Right renal pelvis (tissue), 4 donors: ENCODE measurements around the gene PTGDR. TPM values are rescaled to one million over a fixed set of nuclear protein-coding genes. Genes with fewer than 3 reads are reported as not detected.

Experiments
- DNase-seq, 4 donors: peaks; one replicate each; pipeline ENCODE4 v3.0.0-alpha.2; 2013; ENCODE audit warnings: low read depth in 4 of 4, low spot score in 3 of 4, missing footprints in 1 of 4
- polyA plus RNA-seq, 4 donors: library from polyadenylated mRNA; unstranded; fragments of 120-200 nt; gene quantifications; one replicate each; pipeline ENCODE4 v1.2.1, GENCODE V29; 2013; ENCODE audit not compliant: insufficient read length in 4 of 4

PTGDR gene
- polyA plus RNA-seq, 4 donors, result 0.31 to 0.60 (median 0.53) TPM

DNA sequence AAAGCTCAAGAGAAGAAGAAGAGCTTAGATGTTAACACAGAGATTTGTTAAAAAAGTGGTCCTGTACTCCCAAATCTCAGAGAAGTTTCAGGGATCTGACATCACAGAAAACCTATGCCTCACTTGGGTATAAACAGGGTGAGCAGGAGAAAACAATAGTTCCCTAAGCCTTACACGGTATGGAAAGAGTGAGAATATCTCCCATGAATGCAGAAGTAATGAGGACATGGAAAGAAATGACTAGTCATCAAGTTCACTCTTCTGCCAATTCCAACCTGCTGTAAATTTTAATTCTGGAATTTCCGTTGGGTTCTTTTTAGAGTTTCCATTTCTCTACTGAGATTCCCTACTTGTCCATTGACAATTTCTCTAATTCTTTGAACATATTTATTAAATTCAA is 40.4 kb downstream of the PTGDR start:
- DNase-seq, result no peak

DNA sequence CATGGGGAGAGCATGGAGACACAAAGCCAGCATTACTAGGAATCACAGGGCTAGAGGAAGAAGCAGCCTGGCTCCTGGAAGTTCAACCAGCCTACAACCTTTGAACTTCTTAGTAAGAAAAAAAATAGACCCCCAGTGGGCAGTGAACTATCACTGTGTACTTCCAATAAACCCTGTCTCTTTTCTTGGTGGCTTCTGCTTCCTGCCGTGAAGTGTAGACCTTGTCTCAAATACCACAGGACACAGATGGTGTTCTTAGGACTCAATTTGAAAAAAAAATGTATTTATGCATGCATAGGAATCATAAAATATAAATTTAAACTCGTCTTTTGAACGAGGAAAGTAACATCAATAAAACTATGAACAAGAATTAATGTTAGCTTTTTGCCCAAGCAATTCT is 43.0 kb downstream of the PTGDR start:
- DNase-seq, result no peak

DNA sequence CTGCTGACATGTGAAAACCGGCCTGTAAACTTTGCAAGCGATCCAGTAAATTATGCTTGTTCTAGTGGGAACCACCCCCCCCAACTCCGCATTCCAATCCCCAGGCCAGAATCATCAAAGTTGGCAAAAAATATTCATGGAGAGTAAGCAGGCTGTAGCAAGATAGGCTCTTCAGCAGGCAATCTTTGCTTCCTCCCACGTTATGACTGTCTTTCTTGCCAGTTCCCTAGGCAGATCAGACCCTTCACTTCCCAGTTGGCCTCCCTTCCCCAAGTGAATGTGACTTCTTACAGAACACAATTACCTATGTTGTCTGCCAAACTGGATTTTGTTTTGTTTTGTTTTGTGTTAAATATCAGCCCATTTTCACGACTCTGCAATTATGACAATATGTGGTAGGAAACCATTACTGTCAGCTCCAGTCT is 45.4 kb downstream of the PTGDR start:
- no peak for DNase-seq

DNA sequence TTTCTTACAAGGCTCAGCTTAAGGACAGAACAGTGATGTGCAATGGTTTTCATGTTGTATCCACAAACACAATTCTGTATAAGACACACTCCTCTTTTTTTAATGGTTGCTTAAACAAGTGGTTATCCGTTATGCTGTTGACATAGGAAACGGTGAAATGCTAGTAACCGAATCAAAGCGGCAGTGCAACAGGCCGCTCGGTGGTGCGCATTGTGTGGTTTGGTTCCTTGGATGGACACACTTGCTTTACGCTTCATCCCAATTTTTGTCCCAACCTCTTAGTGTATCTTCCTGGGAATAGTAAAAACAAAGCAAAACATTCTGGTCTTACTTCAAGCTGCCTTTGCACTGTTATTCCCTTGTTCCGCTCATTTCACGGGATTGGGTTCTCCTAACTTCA is 46.0 kb downstream of the PTGDR start:
- no peak for DNase-seq

DNA sequence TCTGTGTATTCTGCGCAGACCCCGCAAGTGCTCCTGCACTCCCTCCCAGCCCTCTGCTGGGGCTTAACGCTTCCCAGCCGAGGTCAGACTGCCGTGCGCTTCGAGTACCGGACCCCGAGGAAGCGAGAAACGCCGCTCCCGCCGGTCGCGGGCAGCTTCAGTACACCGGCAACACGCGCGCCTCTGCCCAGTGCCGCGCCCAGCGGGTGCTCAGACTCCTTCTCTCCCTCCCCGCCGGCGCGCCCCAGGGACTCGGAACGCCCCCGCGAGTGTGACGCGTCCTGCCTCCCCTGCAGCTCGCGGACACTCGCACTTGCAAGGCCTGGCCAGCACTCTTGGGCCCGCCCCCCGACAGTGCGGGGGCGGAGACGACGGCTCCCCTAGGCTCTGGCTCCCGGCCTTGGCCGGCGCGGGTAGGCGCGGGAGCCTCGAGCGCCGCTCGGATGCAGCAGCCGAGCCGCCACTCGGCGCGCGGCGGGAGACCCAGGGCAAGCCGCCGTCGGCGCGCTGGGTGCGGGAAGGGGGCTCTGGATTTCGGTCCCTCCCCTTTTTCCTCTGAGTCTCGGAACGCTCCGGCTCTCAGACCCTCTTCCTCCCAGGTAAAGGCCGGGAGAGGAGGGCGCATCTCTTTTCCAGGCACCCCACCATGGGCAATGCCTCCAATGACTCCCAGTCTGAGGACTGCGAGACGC is 46.6 kb downstream of the PTGDR start, which contains the start of gene PTGER2:
Gene PTGER2, plus strand, starts transcription at position 410 of the 692 bp plus-strand sequence. Its CDS starts 237 bp downstream, at position 647.
- DNase-seq, result peak; percentile 64 to 71 (median 68)

DNA sequence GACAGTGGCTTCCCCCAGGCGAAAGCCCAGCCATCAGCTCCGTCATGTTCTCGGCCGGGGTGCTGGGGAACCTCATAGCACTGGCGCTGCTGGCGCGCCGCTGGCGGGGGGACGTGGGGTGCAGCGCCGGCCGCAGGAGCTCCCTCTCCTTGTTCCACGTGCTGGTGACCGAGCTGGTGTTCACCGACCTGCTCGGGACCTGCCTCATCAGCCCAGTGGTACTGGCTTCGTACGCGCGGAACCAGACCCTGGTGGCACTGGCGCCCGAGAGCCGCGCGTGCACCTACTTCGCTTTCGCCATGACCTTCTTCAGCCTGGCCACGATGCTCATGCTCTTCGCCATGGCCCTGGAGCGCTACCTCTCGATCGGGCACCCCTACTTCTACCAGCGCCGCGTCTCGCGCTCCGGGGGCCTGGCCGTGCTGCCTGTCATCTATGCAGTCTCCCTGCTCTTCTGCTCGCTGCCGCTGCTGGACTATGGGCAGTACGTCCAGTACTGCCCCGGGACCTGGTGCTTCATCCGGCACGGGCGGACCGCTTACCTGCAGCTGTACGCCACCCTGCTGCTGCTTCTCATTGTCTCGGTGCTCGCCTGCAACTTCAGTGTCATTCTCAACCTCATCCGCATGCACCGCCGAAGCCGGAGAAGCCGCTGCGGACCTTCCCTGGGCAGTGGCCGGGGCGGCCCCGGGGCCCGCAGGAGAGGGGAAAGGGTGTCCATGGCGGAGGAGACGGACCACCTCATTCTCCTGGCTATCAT is 47.3 kb downstream of the PTGDR start:
- DNase-seq, result peak in 1 of 4 donors; percentile 34

DNA sequence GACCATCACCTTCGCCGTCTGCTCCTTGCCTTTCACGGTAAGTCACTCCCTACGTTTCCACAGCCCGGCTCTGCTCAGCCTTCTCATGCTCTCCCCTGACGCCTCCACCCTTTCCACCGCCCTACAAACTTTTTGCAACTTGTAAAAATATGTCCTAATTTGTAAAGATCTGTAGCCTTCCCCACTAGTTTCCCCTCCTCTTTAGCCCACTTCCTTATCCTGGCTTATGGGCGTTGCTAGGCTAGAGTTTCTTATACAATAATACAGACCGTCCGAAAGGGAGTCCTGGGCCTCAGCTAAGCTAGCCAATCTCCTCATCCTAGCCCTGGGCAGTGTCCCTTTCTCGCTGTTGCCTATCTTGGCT is 47.8 kb downstream of the PTGDR start:
- peak in 1 of 4 donors; percentile 20 for DNase-seq

DNA sequence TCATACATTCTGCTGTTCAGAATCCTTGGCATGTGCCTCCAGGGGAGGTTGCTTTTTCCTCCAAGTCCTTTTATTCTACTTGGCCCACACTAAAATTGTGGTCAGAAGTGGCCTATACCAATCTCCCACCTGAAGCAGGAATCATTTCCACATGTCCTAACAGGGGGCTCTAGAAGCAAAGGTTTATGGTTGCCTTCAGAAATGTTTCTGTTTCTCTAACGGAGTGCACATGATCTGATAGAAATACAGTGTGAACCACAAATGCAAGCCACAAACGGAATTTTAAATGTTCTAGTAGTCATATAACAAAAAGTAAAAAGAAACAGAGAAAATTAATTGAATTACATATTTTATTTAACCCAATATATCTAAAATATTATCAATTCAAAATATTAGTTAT is 50.6 kb downstream of the PTGDR start:
- no peak for DNase-seq

DNA sequence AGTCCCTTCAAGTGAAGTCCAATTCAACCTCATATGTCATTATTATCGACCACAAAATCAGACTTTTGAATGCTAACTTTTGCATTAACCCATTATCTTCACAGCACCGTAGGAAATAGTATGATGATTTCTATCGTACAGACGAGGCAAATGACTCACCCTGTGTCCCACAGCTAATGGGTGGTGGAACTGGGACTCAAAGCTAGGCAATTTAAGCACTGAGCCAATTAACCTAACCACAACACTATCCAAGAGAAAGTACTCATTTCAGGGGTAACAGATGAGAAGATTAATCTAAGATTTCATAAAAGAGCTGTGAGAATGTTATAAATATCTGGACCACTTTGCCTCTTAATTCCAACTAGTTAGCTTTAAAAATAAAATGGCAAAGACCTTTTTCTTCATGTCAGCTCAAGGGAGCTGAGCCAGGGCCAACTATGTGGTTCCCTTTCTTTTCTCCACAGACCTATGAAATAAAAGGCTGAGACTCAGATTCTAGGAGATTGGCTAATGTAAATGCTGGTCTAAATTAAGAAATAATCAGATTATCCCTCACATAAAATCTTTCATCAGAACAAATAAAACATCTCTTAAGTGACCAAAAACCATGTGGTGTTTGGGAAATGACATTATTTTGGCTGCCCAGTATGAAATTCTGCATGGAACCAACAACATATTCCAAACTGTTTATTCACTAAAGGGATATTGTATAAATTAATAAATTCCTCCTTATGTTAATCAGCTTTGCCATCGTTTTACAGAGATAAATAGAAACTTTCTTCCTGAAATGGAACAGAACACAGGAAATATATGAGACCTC is 51.5 kb downstream of the PTGDR start:
- DNase-seq, result no peak

DNA sequence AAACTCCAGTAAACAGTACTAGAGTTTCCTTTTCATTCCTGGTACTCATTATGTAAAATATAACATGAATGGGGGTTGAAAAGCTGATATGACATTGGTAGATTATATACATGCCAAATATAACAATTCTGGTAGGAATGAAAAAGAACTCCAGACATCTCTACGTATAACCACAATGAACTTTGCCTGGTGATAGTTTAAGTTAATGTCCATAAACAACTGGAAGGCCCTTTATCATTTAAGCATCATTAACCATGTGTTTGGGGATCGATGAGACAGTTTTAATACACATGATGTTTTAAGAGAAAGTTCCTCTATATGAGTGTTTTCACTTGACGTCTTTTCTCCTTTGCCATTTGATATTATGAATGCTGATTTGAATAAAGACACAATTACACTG is 52.4 kb downstream of the PTGDR start:
- no peak for DNase-seq

DNA sequence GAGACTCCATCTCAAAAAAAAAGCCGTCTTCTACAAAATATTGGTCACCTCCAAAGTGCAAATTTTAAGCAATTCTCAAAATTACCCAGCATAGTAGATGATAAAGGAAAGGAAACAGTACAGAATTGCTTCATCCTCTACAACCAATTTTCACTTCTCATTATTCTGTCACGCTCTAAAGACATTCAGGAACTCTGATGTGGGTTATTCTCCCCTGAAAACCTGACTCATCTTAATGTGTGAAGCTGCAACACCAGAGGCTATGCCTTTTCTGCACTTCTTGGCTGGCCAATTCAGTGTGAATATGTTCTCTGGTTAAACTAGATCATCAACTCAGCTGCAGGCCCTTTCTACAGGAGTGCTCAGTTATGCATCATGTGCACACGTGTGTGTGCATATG is 57.6 kb downstream of the PTGDR start:
- DNase-seq, result no peak

DNA sequence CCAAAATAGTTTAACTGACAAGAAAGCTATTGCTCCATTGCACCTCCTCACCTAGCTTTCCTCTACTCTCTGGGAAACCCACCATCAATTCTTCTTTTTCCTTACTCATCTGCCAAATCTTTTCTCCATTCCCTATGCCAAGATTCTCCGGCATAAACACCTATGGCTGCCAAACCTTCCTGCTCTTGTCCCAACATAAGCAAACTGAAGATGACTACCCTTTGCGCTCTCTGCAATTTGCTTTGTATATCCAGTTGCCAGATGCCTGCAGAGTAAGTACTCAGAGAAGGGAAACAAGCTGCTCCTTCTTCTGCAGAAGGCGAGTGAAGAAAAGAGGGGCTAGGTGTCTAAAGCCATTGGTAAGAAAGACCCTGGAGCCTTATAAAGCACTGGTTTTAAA is 58.1 kb downstream of the PTGDR start:
- no peak for DNase-seq

Other genes starting within 250 kb of the PTGDR start
- 100 to 1,000 TPM; 103 to 133 (median 112) TPM for gene NID2, start 198.6 kb upstream of the PTGDR start, polyA plus RNA-seq
- gene PTGER2, start 46.6 kb downstream of the PTGDR start, polyA plus RNA-seq, result 1 to 10 TPM; 6.2 to 8.7 (median 7.2) TPM